HEK293 (cell line): ENCODE measurements around the gene SCTR.

Source experiments
- CTCF ChIA-PET: fragments of 350-600 bp; formaldehyde crosslinking; extraction: SDS; loops from one replicate; lab custom pipeline; 2021; ENCODE audit warnings: antibody characterized with exemption; lab: Yijun Ruan, JAX
- POLR2A ChIA-PET: fragments of 300-600 bp; formaldehyde crosslinking; extraction: SDS; loops from one replicate; lab custom pipeline; 2020; ENCODE audit warnings: antibody characterized with exemption, inconsistent platforms; lab: Yijun Ruan, JAX
- H3K27ac ChIP-seq: fragments of 200-500 bp; sonication (Bioruptor generic); 2 replicates; pipeline ENCODE4 v1.5.1; 2014; ENCODE audit warnings: low read depth, low read length, control low read depth, inconsistent platforms; ENCODE audit errors: extremely low read depth
- H3K36me3 ChIP-seq, 2 experiments: fragments of 200-500 bp in 1 of 2; sonication (Bioruptor generic) in 1 of 2; 1 replicate in 1 of 2; 2 replicates in 1 of 2; pipeline ENCODE4 v1.5.1; 2014 to 2017; ENCODE audit warnings: inconsistent platforms in 2 of 2, low read length in 2 of 2; ENCODE audit not compliant: control insufficient read depth in 2 of 2, insufficient read depth in 1 of 2
- H3K4me1 ChIP-seq: fragments of 200-500 bp; sonication (Bioruptor generic); 2 replicates; pipeline ENCODE4 v1.5.1; 2014; ENCODE audit warnings: mild to moderate bottlenecking, low read length, inconsistent platforms; ENCODE audit not compliant: control insufficient read depth, insufficient read depth
- H3K4me3 ChIP-seq: 2 replicates; pipeline ENCODE4 v1.5.1; 2011; ENCODE audit warnings: low read depth, mild to moderate bottlenecking, control low read depth, low read length, moderate library complexity
- H3K9me3 ChIP-seq: fragments of 200-500 bp; sonication (Bioruptor generic); 2 replicates; pipeline ENCODE4 v1.5.1; 2014; ENCODE audit warnings: low read depth, low read length, inconsistent platforms; ENCODE audit not compliant: control insufficient read depth, insufficient read depth
- BCL11A ChIP-seq: fragments of 450-650 bp; formaldehyde crosslinking; IDR thresholded peaks from 2 replicates; pipeline ENCODE4 v1.5.1; 2016; ENCODE audit warnings: low read depth, missing biosample characterization, missing genetic modification characterization
- CTCF ChIP-seq: fragments of 450-650 bp; formaldehyde crosslinking; IDR thresholded peaks from 2 replicates; pipeline ENCODE4 v1.5.1; 2016; ENCODE audit warnings: missing biosample characterization, missing genetic modification characterization
- GLI4 ChIP-seq: fragments of 450-650 bp; formaldehyde crosslinking; IDR thresholded peaks from 2 replicates; pipeline ENCODE4 v1.5.1; 2016; ENCODE audit warnings: missing biosample characterization, missing genetic modification characterization
- KLF17 ChIP-seq: fragments of 450-650 bp; formaldehyde crosslinking; IDR thresholded peaks from 2 replicates; pipeline ENCODE4 v1.5.1; 2016; ENCODE audit warnings: missing biosample characterization, missing genetic modification characterization
- MZF1 ChIP-seq: fragments of 450-650 bp; formaldehyde crosslinking; IDR thresholded peaks from 2 replicates; pipeline ENCODE4 v1.5.1; 2017; ENCODE audit warnings: missing biosample characterization, missing genetic modification characterization, borderline replicate concordance
- PATZ1 ChIP-seq: fragments of 450-650 bp; formaldehyde crosslinking; IDR thresholded peaks from 2 replicates; pipeline ENCODE4 v1.5.1; 2016; ENCODE audit warnings: missing biosample characterization, missing genetic modification characterization
- PRDM6 ChIP-seq: fragments of 450-650 bp; formaldehyde crosslinking; IDR thresholded peaks from 2 replicates; pipeline ENCODE4 v1.5.1; 2017; ENCODE audit warnings: missing biosample characterization, missing genetic modification characterization
- SP7 ChIP-seq: fragments of 450-650 bp; formaldehyde crosslinking; IDR thresholded peaks from 2 replicates; pipeline ENCODE4 v1.5.1; 2016; ENCODE audit warnings: missing biosample characterization, missing genetic modification characterization
- ZBTB17 ChIP-seq: fragments of 450-650 bp; formaldehyde crosslinking; IDR thresholded peaks from 2 replicates; pipeline ENCODE4 v1.5.1; 2016; ENCODE audit warnings: missing biosample characterization, missing genetic modification characterization
- ZNF2 ChIP-seq: fragments of 450-650 bp; formaldehyde crosslinking; IDR thresholded peaks from 2 replicates; pipeline ENCODE4 v1.5.1; 2016; ENCODE audit warnings: missing biosample characterization, missing genetic modification characterization
- ZNF449 ChIP-seq: fragments of 450-650 bp; formaldehyde crosslinking; IDR thresholded peaks from 2 replicates; pipeline ENCODE4 v1.5.1; 2017; ENCODE audit warnings: missing biosample characterization, mild to moderate bottlenecking, missing genetic modification characterization, moderate library complexity
- ZNF560 ChIP-seq: fragments of 450-650 bp; formaldehyde crosslinking; IDR thresholded peaks from 2 replicates; pipeline ENCODE4 v1.5.1; 2017; ENCODE audit warnings: missing biosample characterization, missing genetic modification characterization, borderline replicate concordance
- ZNF600 ChIP-seq: fragments of 450-650 bp; formaldehyde crosslinking; IDR thresholded peaks from 2 replicates; pipeline ENCODE4 v1.5.1; 2016; ENCODE audit warnings: missing biosample characterization, missing genetic modification characterization
- ZNF645 ChIP-seq: fragments of 450-650 bp; formaldehyde crosslinking; IDR thresholded peaks from 2 replicates; pipeline ENCODE4; 2016; ENCODE audit warnings: missing biosample characterization, missing genetic modification characterization
- ZNF654 ChIP-seq: fragments of 450-650 bp; formaldehyde crosslinking; IDR thresholded peaks from 2 replicates; pipeline ENCODE4 v1.5.1; 2016; ENCODE audit warnings: low read depth, missing biosample characterization, missing genetic modification characterization
- ZNF707 ChIP-seq: fragments of 450-650 bp; formaldehyde crosslinking; IDR thresholded peaks from 2 replicates; pipeline ENCODE4 v1.5.1; 2016; ENCODE audit warnings: missing biosample characterization, missing genetic modification characterization
- ZNF776 ChIP-seq: fragments of 450-650 bp; formaldehyde crosslinking; IDR thresholded peaks from 2 replicates; pipeline ENCODE4 v1.5.0; 2017; ENCODE audit warnings: missing biosample characterization, missing genetic modification characterization, borderline replicate concordance
- ZSCAN30 ChIP-seq: fragments of 450-650 bp; IDR thresholded peaks from 2 replicates; pipeline ENCODE4 v1.5.1; 2018; ENCODE audit warnings: missing biosample characterization, mild to moderate bottlenecking, missing genetic modification characterization, moderate library complexity

The SCTR gene

GRCh38 chr2:119476301-119477112, 47.8 kb downstream of the SCTR start:
- no peaks in the 10 kb centered on the region for H3K9me3 ChIP-seq
- no peaks in the 10 kb centered on the region for H3K36me3 ChIP-seq
- POLR2A ChIA-PET: interaction anchor here (1.0 kb wide), 1 partner anchor 41 kb away, joined by 3 read pairs; no protein-coding TSS in a partner anchor
- no peak overlapping the region for H3K4me3 ChIP-seq
- H3K4me1 ChIP-seq: no peaks in the 10 kb centered on the region
- CTCF ChIA-PET: interaction anchor here (0.6 to 5.4 kb wide), 51 partner anchors 8 to 816 kb away, joined by 3 to 64 read pairs (median 4); partner anchors contain the start of gene TMEM37
- TF ChIP-seq KLF17 (0 out of 2 replicates have a peak, but pooled peaks have one; percentile 40), SP7 (tag by site-specific recombination) (peak; percentile 38; the same call in 1 of the 2 replicates), ZNF600 (no peak), BCL11A (tag by site-specific recombination) (no peak), CTCF (tag by site-specific recombination) (peak; percentile 95), PRDM6 (tag by site-specific recombination) (no peak), ZNF776 (tag by site-specific recombination) (no peak), GLI4 (tag by site-specific recombination) (no peak), MZF1 (tag by site-specific recombination) (no peak), ZNF2 (tag by site-specific recombination) (peak; percentile 91), ZNF654 (peak; percentile 75), ZBTB17 (peak; percentile 76), ZSCAN30 (tag by site-specific recombination) (no peak), PATZ1 (peak; percentile 55), ZNF449 (no peak)
- H3K27ac ChIP-seq: no peak overlapping the region

GRCh38 chr2:119475857-119476244, 48.4 kb downstream of the SCTR start:
- POLR2A ChIA-PET: interaction anchor here (1.0 kb wide), 1 partner anchor 41 kb away, joined by 3 read pairs; no protein-coding TSS in a partner anchor
- H3K27ac ChIP-seq: no peak overlapping the region
- H3K4me3 ChIP-seq: no peak overlapping the region
- no peaks in the 10 kb centered on the region for H3K4me1 ChIP-seq
- H3K36me3 ChIP-seq: no peaks in the 10 kb centered on the region
- no peaks in the 10 kb centered on the region for H3K9me3 ChIP-seq
- CTCF ChIA-PET: interaction anchor here (0.6 to 5.4 kb wide), 41 partner anchors 11 to 817 kb away, joined by 3 to 64 read pairs (median 5); partner anchors contain the start of gene TMEM37
- TF ChIP-seq ZNF560 (tag by site-specific recombination): no peak
- TF ChIP-seq ZNF707 (tag by site-specific recombination): no peak
- TF ChIP-seq ZNF645: no peak
